Fibroblast of lung (primary cell): ENCODE results near the gene SDHA. TPM values are rescaled to one million over a fixed set of nuclear protein-coding genes. Genes with fewer than 3 reads are reported as not detected.
A peak's percentile ranks its signal among the peaks of the same experiment; 100 is the strongest.

Experiments used
- DNase-seq, 2 donors: peaks; one replicate each; pipeline versions ENCODE4 v3.0.0 to v3.0.0-alpha.2; 2010; ENCODE audit warnings: low read depth in 2 of 2
- H2AFZ ChIP-seq: 2 replicates; pipeline ENCODE4 v1.5.1; 2012; ENCODE audit warnings: low read length, control low read depth, inconsistent platforms
- H3K27ac ChIP-seq: 2 replicates; pipeline ENCODE4 v1.5.1; 2011; ENCODE audit warnings: low read length, control low read depth; ENCODE audit not compliant: insufficient read depth
- H3K27me3 ChIP-seq: 2 replicates; pipeline ENCODE4 v1.5.1; 2011; ENCODE audit warnings: mild to moderate bottlenecking, low read length; ENCODE audit not compliant: control insufficient read depth, insufficient read depth
- H3K36me3 ChIP-seq: 2 replicates; pipeline ENCODE4 v1.5.1; 2011; ENCODE audit warnings: low read length; ENCODE audit not compliant: control insufficient read depth, insufficient read depth
- H3K4me1 ChIP-seq: 2 replicates; pipeline ENCODE4 v1.5.1; 2011; ENCODE audit warnings: low read length; ENCODE audit not compliant: control insufficient read depth, insufficient read depth; ENCODE audit errors: extremely low read depth
- H3K4me2 ChIP-seq: 2 replicates; pipeline ENCODE4 v1.5.1; 2011; ENCODE audit warnings: low read length, control low read depth; ENCODE audit not compliant: insufficient read depth; ENCODE audit errors: extremely low read depth
- H3K4me3 ChIP-seq, 4 experiments: fragments of 200-600 bp in 1 of 4; sonication (generic) in 1 of 4; replicated peaks in 1 of 4; 2 replicates each; pipeline ENCODE4 v1.5.1; 2011 to 2016; ENCODE audit warnings: low read length in 4 of 4, low read depth in 3 of 4, mild to moderate bottlenecking in 3 of 4, control low read depth in 2 of 4, inconsistent platforms in 1 of 4, mixed read lengths in 1 of 4; ENCODE audit not compliant: insufficient read depth in 1 of 4; ENCODE audit errors: control extremely low read depth in 1 of 4
- H3K79me2 ChIP-seq: 2 replicates; pipeline ENCODE4 v1.5.1; 2012; ENCODE audit warnings: mild to moderate bottlenecking, low read length, inconsistent platforms; ENCODE audit not compliant: control insufficient read depth, insufficient read depth
- H3K9ac ChIP-seq: 2 replicates; pipeline ENCODE4 v1.5.1; 2011; ENCODE audit warnings: mild to moderate bottlenecking, low read length, control low read depth; ENCODE audit not compliant: insufficient read depth
- H3K9me3 ChIP-seq: 2 replicates; pipeline ENCODE4 v1.5.1; 2012; ENCODE audit warnings: low read depth, low read length; ENCODE audit not compliant: control insufficient read depth, insufficient read depth
- H4K20me1 ChIP-seq: 2 replicates; pipeline ENCODE4 v1.5.1; 2011; ENCODE audit warnings: low read length; ENCODE audit not compliant: control insufficient read depth, insufficient read depth; ENCODE audit errors: extremely low read depth
- CTCF ChIP-seq, 2 donors: IDR thresholded peaks in 1 of 2; conservative IDR thresholded peaks in 1 of 2; 1 replicate in 1 of 2; 2 replicates in 1 of 2; pipeline ENCODE4 v1.5.1; 2011 to 2012; ENCODE audit warnings: low read length in 2 of 2, control low read depth in 1 of 2, inconsistent platforms in 1 of 2, low read depth in 1 of 2, mild to moderate bottlenecking in 1 of 2
- EZH2 ChIP-seq: IDR thresholded peaks from 2 replicates; pipeline ENCODE4 v1.5.1; 2012; ENCODE audit warnings: low read length, control low read depth, mild to moderate bottlenecking; ENCODE audit errors: missing control alignments
- polyA plus RNA-seq, 2 donors: library from polyadenylated mRNA; depleted of rRNA in 1 of 2; stranded (reverse) in 1 of 2; unstranded in 1 of 2; fragments of >200 nt; gene quantifications; 2 replicates each; pipeline ENCODE4 v1.2.1, GENCODE V29; 2011 to 2012; ENCODE audit warnings: missing spikeins in 1 of 2
- total RNA-seq: library from RNA; depleted of rRNA; stranded (reverse); fragments of >200 nt; gene quantifications from 2 replicates; pipeline ENCODE4 v1.2.1, GENCODE V29; 2014

Gene SDHA
- total and polyA plus RNA-seq, 2 donors (not counting 1 experiment from before 2014, with no cell fraction given), result 89.6 to 150 TPM

GRCh38 chr5:206406-206805 lies 11.7 kb upstream of the SDHA start:
- no peak overlapping the region for H2AFZ ChIP-seq
- no peak overlapping the region for H3K27ac ChIP-seq
- no peak overlapping the region for H3K9ac ChIP-seq
- peaks cover 7% of the 10 kb centered on the region for H3K36me3 ChIP-seq
- no peak for TF ChIP-seq CTCF (conservative IDR thresholded peaks at IDR 0.05 in 1 of 2, IDR thresholded peaks at IDR 0.05 in 1 of 2; ENCODE audit: low read depth in 1 of 2, low read length in 2 of 2)
- no peak for TF ChIP-seq EZH2
- no peaks in the 10 kb centered on the region for H3K9me3 ChIP-seq
- H3K4me3 ChIP-seq, result no peak overlapping the region
- H4K20me1 ChIP-seq, result no peaks in the 10 kb centered on the region
- H3K27me3 ChIP-seq, result no peaks in the 10 kb centered on the region
- peaks cover 25% of the 10 kb centered on the region for H3K79me2 ChIP-seq
- peak; percentile 3 to 81 for DNase-seq
- no peaks in the 10 kb centered on the region for H3K4me1 ChIP-seq
- H3K4me2 ChIP-seq, result no peak overlapping the region

GRCh38 chr5:206927-207536 lies 11.1 kb upstream of the SDHA start:
- Histone ChIP-seq H4K20me1 (no peaks in the 10 kb centered on the region), H3K79me2 (peaks cover 25% of the 10 kb centered on the region)

GRCh38 chr5:207599-207998 lies 10.5 kb upstream of the SDHA start:
- no peak for TF ChIP-seq EZH2
- TF ChIP-seq CTCF (conservative IDR thresholded peaks at IDR 0.05 in 1 of 2, IDR thresholded peaks at IDR 0.05 in 1 of 2; ENCODE audit: low read depth in 1 of 2, low read length in 2 of 2), result no peak
- no peak overlapping the region for H3K4me2 ChIP-seq
- no peak overlapping the region for H3K27ac ChIP-seq
- no peak overlapping the region for H3K4me3 ChIP-seq
- no peaks in the 10 kb centered on the region for H3K4me1 ChIP-seq
- peaks cover 7% of the 10 kb centered on the region for H3K36me3 ChIP-seq
- no peaks in the 10 kb centered on the region for H3K27me3 ChIP-seq
- H4K20me1 ChIP-seq, result no peaks in the 10 kb centered on the region
- no peaks in the 10 kb centered on the region for H3K9me3 ChIP-seq
- no peak overlapping the region for H3K9ac ChIP-seq
- no peak overlapping the region for H2AFZ ChIP-seq
- DNase-seq, result peak in 1 of 2 donors; percentile 83
- peaks cover 25% of the 10 kb centered on the region for H3K79me2 ChIP-seq

More at GRCh38 chr5:206927-207536, 11.1 kb upstream of the SDHA start:
- Histone ChIP-seq H3K9ac (no peak overlapping the region), H2AFZ (no peak overlapping the region), H3K4me2 (no peak overlapping the region), H3K9me3 (no peaks in the 10 kb centered on the region), H3K4me1 (no peaks in the 10 kb centered on the region), H3K36me3 (peaks cover 7% of the 10 kb centered on the region), H3K27me3 (no peaks in the 10 kb centered on the region), H3K27ac (no peak overlapping the region), H3K4me3 (no peak overlapping the region)
- DNase-seq, result no peak
- no peak for TF ChIP-seq EZH2
- TF ChIP-seq CTCF (conservative IDR thresholded peaks at IDR 0.05 in 1 of 2, IDR thresholded peaks at IDR 0.05 in 1 of 2; ENCODE audit: low read depth in 1 of 2, low read length in 2 of 2), result no peak
